Keratinocyte (primary cell): ENCODE data around the gene MANEAL.

Experiments used
- EZH2 ChIP-seq: IDR thresholded peaks from one replicate; pipeline ENCODE4 v1.6.1; 2012; ENCODE audit warnings: inconsistent platforms, mild to moderate bottlenecking, low read length, moderate library complexity
- TF ChIP-seq, protein P1 (sequence below), 3 experiments: IDR thresholded peaks in 1 of 3; conservative IDR thresholded peaks in 1 of 3; optimal IDR thresholded peaks in 1 of 3; 2 replicates in 2 of 3; 3 replicates in 1 of 3; pipeline versions ENCODE3 to v1.5.1; 2011; ENCODE audit warnings: low read length in 3 of 3, mild to moderate bottlenecking in 3 of 3, moderate library complexity in 2 of 3, control low read depth in 1 of 3, inconsistent platforms in 1 of 3; ENCODE audit not compliant: insufficient read depth in 2 of 3; ENCODE audit errors: extremely low read depth in 1 of 3

DNA sequence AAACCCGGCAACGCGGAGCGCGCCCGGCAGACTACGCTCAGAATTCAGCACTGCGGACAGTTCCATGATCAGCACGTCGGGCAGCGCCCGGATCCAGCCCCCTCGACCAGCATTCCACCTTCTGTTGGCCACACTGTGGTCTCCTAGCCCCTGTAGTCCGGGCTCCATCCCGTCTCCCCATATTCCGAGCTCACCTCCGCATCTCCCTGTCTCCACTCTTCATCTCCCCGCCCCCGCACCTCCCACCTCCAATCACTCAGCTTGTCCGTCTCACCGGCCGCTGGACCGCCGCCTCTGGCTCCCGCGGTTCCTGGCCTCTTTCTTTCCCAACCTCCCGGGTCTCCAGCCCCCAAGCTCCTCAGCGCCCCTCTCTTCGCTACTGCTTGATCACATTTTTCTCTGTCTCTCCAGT is 29.2 kb upstream of the MANEAL start:
- TF ChIP-seq, protein P1, sequence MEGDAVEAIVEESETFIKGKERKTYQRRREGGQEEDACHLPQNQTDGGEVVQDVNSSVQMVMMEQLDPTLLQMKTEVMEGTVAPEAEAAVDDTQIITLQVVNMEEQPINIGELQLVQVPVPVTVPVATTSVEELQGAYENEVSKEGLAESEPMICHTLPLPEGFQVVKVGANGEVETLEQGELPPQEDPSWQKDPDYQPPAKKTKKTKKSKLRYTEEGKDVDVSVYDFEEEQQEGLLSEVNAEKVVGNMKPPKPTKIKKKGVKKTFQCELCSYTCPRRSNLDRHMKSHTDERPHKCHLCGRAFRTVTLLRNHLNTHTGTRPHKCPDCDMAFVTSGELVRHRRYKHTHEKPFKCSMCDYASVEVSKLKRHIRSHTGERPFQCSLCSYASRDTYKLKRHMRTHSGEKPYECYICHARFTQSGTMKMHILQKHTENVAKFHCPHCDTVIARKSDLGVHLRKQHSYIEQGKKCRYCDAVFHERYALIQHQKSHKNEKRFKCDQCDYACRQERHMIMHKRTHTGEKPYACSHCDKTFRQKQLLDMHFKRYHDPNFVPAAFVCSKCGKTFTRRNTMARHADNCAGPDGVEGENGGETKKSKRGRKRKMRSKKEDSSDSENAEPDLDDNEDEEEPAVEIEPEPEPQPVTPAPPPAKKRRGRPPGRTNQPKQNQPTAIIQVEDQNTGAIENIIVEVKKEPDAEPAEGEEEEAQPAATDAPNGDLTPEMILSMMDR (optimal IDR thresholded peaks at IDR 0.05 in 1 of 3, IDR thresholded peaks at IDR 0.05 in 1 of 3, conservative IDR thresholded peaks at IDR 0.05 in 1 of 3; ENCODE audit: extremely low read depth in 1 of 3, insufficient read depth in 2 of 3, low read length in 3 of 3): no peak
- TF ChIP-seq EZH2: peak; percentile 56
